ENCODE measurements around the gene RHEB.

DNA sequence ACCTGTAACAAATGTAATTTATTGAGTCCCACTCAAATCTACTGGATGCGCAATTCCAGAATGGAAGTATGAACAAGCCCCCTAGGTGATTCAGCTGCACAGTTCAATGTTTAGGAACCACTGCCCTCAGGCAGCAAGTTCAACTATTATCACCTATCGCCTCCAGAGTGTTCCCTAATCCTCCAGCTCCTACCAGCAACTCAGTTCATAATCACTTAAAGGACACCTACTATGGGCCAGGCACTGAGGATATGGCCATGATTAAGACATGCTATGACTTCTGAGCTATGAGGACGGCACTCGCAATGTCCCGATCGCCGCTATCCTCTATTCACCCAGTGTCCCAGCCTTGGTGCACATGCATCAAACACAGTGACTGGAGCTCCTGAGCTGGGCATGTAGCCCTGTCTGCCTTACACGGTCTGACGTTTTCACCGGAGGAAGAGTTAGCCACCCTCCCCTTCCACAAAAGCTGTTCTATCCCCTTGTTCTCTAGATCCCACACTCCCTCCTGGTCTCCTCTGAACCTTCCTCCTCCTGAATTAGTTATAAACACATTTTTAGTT is 22.3 kb downstream of the RHEB start:
- TF ChIP-seq CTCF (IDR thresholded peaks at IDR 0.05), result no peak
- no peak for TF ChIP-seq EZH2 (IDR thresholded peaks at IDR 0.05; ENCODE audit: borderline replicate concordance, insufficient read depth, low read depth, low read length, poor library complexity, severe bottlenecking)
